Fibroblast of lung (primary cell): ENCODE data around the gene WDR46. TPM values are rescaled to one million over a fixed set of nuclear protein-coding genes. Genes with fewer than 3 reads are reported as not detected.

Source experiments
- DNase-seq, 2 donors: peaks; one replicate each; pipeline versions ENCODE4 v3.0.0 to v3.0.0-alpha.2; 2010; ENCODE audit warnings: low read depth in 2 of 2
- H2AFZ ChIP-seq: 2 replicates; pipeline ENCODE4 v1.5.1; 2012; ENCODE audit warnings: low read length, control low read depth, inconsistent platforms
- H3K27ac ChIP-seq: 2 replicates; pipeline ENCODE4 v1.5.1; 2011; ENCODE audit warnings: low read length, control low read depth; ENCODE audit not compliant: insufficient read depth
- H3K27me3 ChIP-seq: 2 replicates; pipeline ENCODE4 v1.5.1; 2011; ENCODE audit warnings: mild to moderate bottlenecking, low read length; ENCODE audit not compliant: control insufficient read depth, insufficient read depth
- H3K36me3 ChIP-seq: 2 replicates; pipeline ENCODE4 v1.5.1; 2011; ENCODE audit warnings: low read length; ENCODE audit not compliant: control insufficient read depth, insufficient read depth
- H3K4me1 ChIP-seq: 2 replicates; pipeline ENCODE4 v1.5.1; 2011; ENCODE audit warnings: low read length; ENCODE audit not compliant: control insufficient read depth, insufficient read depth; ENCODE audit errors: extremely low read depth
- H3K4me2 ChIP-seq: 2 replicates; pipeline ENCODE4 v1.5.1; 2011; ENCODE audit warnings: low read length, control low read depth; ENCODE audit not compliant: insufficient read depth; ENCODE audit errors: extremely low read depth
- H3K4me3 ChIP-seq, 4 experiments: fragments of 200-600 bp in 1 of 4; sonication (generic) in 1 of 4; replicated peaks in 1 of 4; 2 replicates each; pipeline ENCODE4 v1.5.1; 2011 to 2016; ENCODE audit warnings: low read length in 4 of 4, low read depth in 3 of 4, mild to moderate bottlenecking in 3 of 4, control low read depth in 2 of 4, inconsistent platforms in 1 of 4, mixed read lengths in 1 of 4; ENCODE audit not compliant: insufficient read depth in 1 of 4; ENCODE audit errors: control extremely low read depth in 1 of 4
- H3K79me2 ChIP-seq: 2 replicates; pipeline ENCODE4 v1.5.1; 2012; ENCODE audit warnings: mild to moderate bottlenecking, low read length, inconsistent platforms; ENCODE audit not compliant: control insufficient read depth, insufficient read depth
- H3K9ac ChIP-seq: 2 replicates; pipeline ENCODE4 v1.5.1; 2011; ENCODE audit warnings: mild to moderate bottlenecking, low read length, control low read depth; ENCODE audit not compliant: insufficient read depth
- H3K9me3 ChIP-seq: 2 replicates; pipeline ENCODE4 v1.5.1; 2012; ENCODE audit warnings: low read depth, low read length; ENCODE audit not compliant: control insufficient read depth, insufficient read depth
- H4K20me1 ChIP-seq: 2 replicates; pipeline ENCODE4 v1.5.1; 2011; ENCODE audit warnings: low read length; ENCODE audit not compliant: control insufficient read depth, insufficient read depth; ENCODE audit errors: extremely low read depth
- EZH2 ChIP-seq: IDR thresholded peaks from 2 replicates; pipeline ENCODE4 v1.5.1; 2012; ENCODE audit warnings: low read length, control low read depth, mild to moderate bottlenecking; ENCODE audit errors: missing control alignments
- polyA plus RNA-seq, 2 donors: library from polyadenylated mRNA; depleted of rRNA in 1 of 2; stranded (reverse) in 1 of 2; unstranded in 1 of 2; fragments of >200 nt; gene quantifications; 2 replicates each; pipeline ENCODE4 v1.2.1, GENCODE V29; 2011 to 2012; ENCODE audit warnings: missing spikeins in 1 of 2
- total RNA-seq: library from RNA; depleted of rRNA; stranded (reverse); fragments of >200 nt; gene quantifications from 2 replicates; pipeline ENCODE4 v1.2.1, GENCODE V29; 2014
- TF ChIP-seq, protein P1 (sequence below), 2 donors: IDR thresholded peaks in 1 of 2; conservative IDR thresholded peaks in 1 of 2; 1 replicate in 1 of 2; 2 replicates in 1 of 2; pipeline ENCODE4 v1.5.1; 2011 to 2012; ENCODE audit warnings: low read length in 2 of 2, control low read depth in 1 of 2, inconsistent platforms in 1 of 2, low read depth in 1 of 2, mild to moderate bottlenecking in 1 of 2

The WDR46 gene
- total and polyA plus RNA-seq, 2 donors (not counting 1 experiment from before 2014, with no cell fraction given) = 31.1 to 55.2 TPM

DNA sequence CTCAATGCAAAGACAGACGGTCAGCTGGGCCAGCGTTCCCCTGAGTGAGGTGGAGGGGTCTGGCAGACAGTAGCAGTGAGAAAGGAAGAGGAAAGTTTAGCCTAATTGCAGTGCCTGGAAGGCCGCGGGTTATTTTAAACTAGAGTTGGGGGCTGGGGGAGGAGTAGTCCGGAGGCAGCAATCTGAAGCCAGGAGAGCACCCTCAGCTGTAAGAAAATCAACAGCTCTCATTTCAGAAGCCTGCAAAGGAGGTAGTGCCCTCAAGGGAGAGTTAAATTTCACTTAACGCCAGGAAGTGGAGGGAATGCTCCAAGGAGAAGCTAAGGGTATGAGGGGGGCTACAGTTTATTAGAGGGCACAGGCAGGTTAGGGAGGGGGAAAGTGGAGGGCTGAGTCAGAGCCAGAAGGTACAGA is 53.8 kb downstream of the WDR46 start:
- Histone ChIP-seq H3K9ac (no peak overlapping the region), H3K4me3 (no peak overlapping the region), H3K9me3 (no peaks in the 10 kb centered on the region), H3K4me2 (no peak overlapping the region), H4K20me1 (no peaks in the 10 kb centered on the region), H3K27me3 (peaks cover 22% of the 10 kb centered on the region), H2AFZ (no peak overlapping the region), H3K27ac (no peak overlapping the region), H3K36me3 (no peaks in the 10 kb centered on the region), H3K4me1 (no peaks in the 10 kb centered on the region), H3K79me2 (no peaks in the 10 kb centered on the region)
- DNase-seq = no peak
- TF ChIP-seq, protein P1, sequence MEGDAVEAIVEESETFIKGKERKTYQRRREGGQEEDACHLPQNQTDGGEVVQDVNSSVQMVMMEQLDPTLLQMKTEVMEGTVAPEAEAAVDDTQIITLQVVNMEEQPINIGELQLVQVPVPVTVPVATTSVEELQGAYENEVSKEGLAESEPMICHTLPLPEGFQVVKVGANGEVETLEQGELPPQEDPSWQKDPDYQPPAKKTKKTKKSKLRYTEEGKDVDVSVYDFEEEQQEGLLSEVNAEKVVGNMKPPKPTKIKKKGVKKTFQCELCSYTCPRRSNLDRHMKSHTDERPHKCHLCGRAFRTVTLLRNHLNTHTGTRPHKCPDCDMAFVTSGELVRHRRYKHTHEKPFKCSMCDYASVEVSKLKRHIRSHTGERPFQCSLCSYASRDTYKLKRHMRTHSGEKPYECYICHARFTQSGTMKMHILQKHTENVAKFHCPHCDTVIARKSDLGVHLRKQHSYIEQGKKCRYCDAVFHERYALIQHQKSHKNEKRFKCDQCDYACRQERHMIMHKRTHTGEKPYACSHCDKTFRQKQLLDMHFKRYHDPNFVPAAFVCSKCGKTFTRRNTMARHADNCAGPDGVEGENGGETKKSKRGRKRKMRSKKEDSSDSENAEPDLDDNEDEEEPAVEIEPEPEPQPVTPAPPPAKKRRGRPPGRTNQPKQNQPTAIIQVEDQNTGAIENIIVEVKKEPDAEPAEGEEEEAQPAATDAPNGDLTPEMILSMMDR (conservative IDR thresholded peaks at IDR 0.05 in 1 of 2, IDR thresholded peaks at IDR 0.05 in 1 of 2; ENCODE audit: low read depth in 1 of 2, low read length in 2 of 2) = no peak
- no peak for TF ChIP-seq EZH2

Other genes starting within 250 kb of the WDR46 start
- 1.0 and 1.5 TPM in 2 replicates for gene HLA-DPA1, start 215.6 kb downstream of the WDR46 start, total RNA-seq
- gene HLA-DPA1, start 215.6 kb downstream of the WDR46 start, polyA plus RNA-seq = 3.3 and 9.1 TPM in 2 replicates
- gene HLA-DPB1, start 213.2 kb downstream of the WDR46 start, total RNA-seq = 1.3 and 5.4 TPM in 2 replicates
- 11.0 and 11.5 TPM in 2 replicates for gene HLA-DPB1, start 213.2 kb downstream of the WDR46 start, polyA plus RNA-seq
- gene COL11A2, start 96.8 kb downstream of the WDR46 start, total RNA-seq = 0.17 and 0.26 TPM in 2 replicates
- gene COL11A2, start 96.8 kb downstream of the WDR46 start, polyA plus RNA-seq = 0.06 and 0.17 TPM in 2 replicates
- 20.0 and 25.9 TPM in 2 replicates for gene RXRB, start 88.6 kb downstream of the WDR46 start, total RNA-seq
- 33.1 and 34.0 TPM in 2 replicates for gene RXRB, start 88.6 kb downstream of the WDR46 start, polyA plus RNA-seq
- 89.9 and 112 TPM in 2 replicates for gene SLC39A7, start 88.4 kb downstream of the WDR46 start, total RNA-seq
- gene SLC39A7, start 88.4 kb downstream of the WDR46 start, polyA plus RNA-seq = 121 and 160 TPM in 2 replicates
- 11.0 and 11.4 TPM in 2 replicates for gene HSD17B8, start 84.6 kb downstream of the WDR46 start, total RNA-seq
- 4.9 and 5.9 TPM in 2 replicates for gene HSD17B8, start 84.6 kb downstream of the WDR46 start, polyA plus RNA-seq
- gene RING1, start 80.7 kb downstream of the WDR46 start, total RNA-seq = 30.6 and 33.1 TPM in 2 replicates
- 24.7 and 27.3 TPM in 2 replicates for gene RING1, start 80.7 kb downstream of the WDR46 start, polyA plus RNA-seq
- gene VPS52, start 17.4 kb downstream of the WDR46 start, total RNA-seq = 33.4 and 44.9 TPM in 2 replicates
- gene VPS52, start 17.4 kb downstream of the WDR46 start, polyA plus RNA-seq = 53.2 and 75.6 TPM in 2 replicates
- 4,034 and 6,125 TPM in 2 replicates for gene RPS18, start 17.2 kb downstream of the WDR46 start, total RNA-seq
- 4,559 and 4,995 TPM in 2 replicates for gene RPS18, start 17.2 kb downstream of the WDR46 start, polyA plus RNA-seq
- gene B3GALT4, start 12.1 kb downstream of the WDR46 start, total RNA-seq = 5.1 and 11.1 TPM in 2 replicates
- 1.6 and 2.3 TPM in 2 replicates for gene B3GALT4, start 12.1 kb downstream of the WDR46 start, polyA plus RNA-seq
- gene PFDN6, start 362 bp upstream of the WDR46 start, total RNA-seq = 39.8 and 43.1 TPM in 2 replicates
- 46.7 and 50.5 TPM in 2 replicates for gene PFDN6, start 362 bp upstream of the WDR46 start, polyA plus RNA-seq
- gene RGL2, start 9.7 kb upstream of the WDR46 start, total RNA-seq = 22.1 and 22.8 TPM in 2 replicates
- 17.4 and 20.5 TPM in 2 replicates for gene RGL2, start 9.7 kb upstream of the WDR46 start, polyA plus RNA-seq
- gene TAPBP, start 24.8 kb upstream of the WDR46 start, total RNA-seq = 38.8 and 56.0 TPM in 2 replicates
- gene TAPBP, start 24.8 kb upstream of the WDR46 start, polyA plus RNA-seq = 50.3 and 55.4 TPM in 2 replicates
- 23.6 and 31.2 TPM in 2 replicates for gene ZBTB22, start 28.5 kb upstream of the WDR46 start, total RNA-seq
- 8.0 and 8.9 TPM in 2 replicates for gene ZBTB22, start 28.5 kb upstream of the WDR46 start, polyA plus RNA-seq
- 32.4 and 66.4 TPM in 2 replicates for gene DAXX, start 33.7 kb upstream of the WDR46 start, total RNA-seq
- 32.4 and 58.4 TPM in 2 replicates for gene DAXX, start 33.7 kb upstream of the WDR46 start, polyA plus RNA-seq
- 0.51 and 5.3 TPM in 2 replicates for gene KIFC1, start 102.6 kb upstream of the WDR46 start, total RNA-seq
- 8.0 and 36.6 TPM in 2 replicates for gene KIFC1, start 102.6 kb upstream of the WDR46 start, polyA plus RNA-seq
- gene PHF1, start 121.8 kb upstream of the WDR46 start, total RNA-seq = 24.4 and 28.9 TPM in 2 replicates
- 29.6 and 32.9 TPM in 2 replicates for gene PHF1, start 121.8 kb upstream of the WDR46 start, polyA plus RNA-seq
- gene CUTA, start 128.9 kb upstream of the WDR46 start, total RNA-seq = 105 and 127 TPM in 2 replicates
- 264 and 347 TPM in 2 replicates for gene CUTA, start 128.9 kb upstream of the WDR46 start, polyA plus RNA-seq
- gene SYNGAP1, start 130.8 kb upstream of the WDR46 start, total RNA-seq = 4.6 and 7.3 TPM in 2 replicates
- gene SYNGAP1, start 130.8 kb upstream of the WDR46 start, polyA plus RNA-seq = 3.6 and 5.9 TPM in 2 replicates
- 4.1 and 4.9 TPM in 2 replicates for gene ZBTB9, start 165.3 kb upstream of the WDR46 start, total RNA-seq
- gene ZBTB9, start 165.3 kb upstream of the WDR46 start, polyA plus RNA-seq = 5.2 and 6.7 TPM in 2 replicates